DOHH2 (cell line): Measurements from ENCODE around the gene NME7.

ENCODE experiments used
- H3F3A ChIP-seq: fragments of 200-600 bp; sonication (generic), shearing (Covaris generic); 2 replicates; pipeline ENCODE4 v1.6.0; 2016; ENCODE audit warnings: antibody characterized with exemption, mild to moderate bottlenecking; ENCODE audit not compliant: control insufficient read depth, insufficient read depth
- H3K27ac ChIP-seq: fragments of 200-600 bp; sonication (generic); 2 replicates; pipeline ENCODE4 v1.5.1; 2014; ENCODE audit warnings: low read depth, mild to moderate bottlenecking, low read length, moderate library complexity
- H3K27me3 ChIP-seq: fragments of 200-600 bp; sonication (generic); 2 replicates; pipeline ENCODE4 v1.6.1; 2014; ENCODE audit warnings: mild to moderate bottlenecking, low read length, mixed read lengths; ENCODE audit not compliant: control insufficient read depth
- H3K36me3 ChIP-seq: fragments of 200-600 bp; sonication (generic); 2 replicates; pipeline ENCODE4 v1.6.1; 2014; ENCODE audit warnings: mild to moderate bottlenecking, low read length, moderate library complexity, mixed read lengths; ENCODE audit not compliant: control insufficient read depth
- H3K4me1 ChIP-seq: fragments of 200-600 bp; sonication (generic); 2 replicates; pipeline ENCODE4 v1.6.1; 2014; ENCODE audit warnings: mild to moderate bottlenecking, low read length, mixed read lengths; ENCODE audit not compliant: control insufficient read depth
- H3K4me2 ChIP-seq: fragments of 200-600 bp; sonication (generic); 2 replicates; pipeline ENCODE4 v1.6.0; 2014; ENCODE audit warnings: mild to moderate bottlenecking, low read length, moderate library complexity
- H3K4me3 ChIP-seq: fragments of 200-600 bp; sonication (generic); 2 replicates; pipeline ENCODE4 v1.5.1; 2014; ENCODE audit warnings: mild to moderate bottlenecking, low read length, mixed read lengths
- H3K79me2 ChIP-seq: fragments of 200-600 bp; sonication (generic); 2 replicates; pipeline ENCODE4 v1.6.1; 2014; ENCODE audit warnings: mild to moderate bottlenecking, low read length, mixed read lengths; ENCODE audit not compliant: control insufficient read depth
- H3K9me2 ChIP-seq: fragments of 200-600 bp; sonication (generic); replicated peaks from 2 replicates; pipeline ENCODE4 v1.6.1; 2014; ENCODE audit warnings: mild to moderate bottlenecking, low read length, mixed read lengths; ENCODE audit not compliant: control insufficient read depth
- H3K9me3 ChIP-seq: fragments of 200-600 bp; sonication (generic); 2 replicates; pipeline ENCODE4 v1.6.1; 2014; ENCODE audit warnings: antibody characterized with exemption, low read length, mixed read lengths; ENCODE audit not compliant: control insufficient read depth, insufficient read depth
- H4K20me1 ChIP-seq: fragments of 200-600 bp; sonication (generic); 2 replicates; pipeline ENCODE4 v1.6.0; 2014; ENCODE audit warnings: low read depth, mild to moderate bottlenecking, antibody characterized with exemption, low read length, moderate library complexity; ENCODE audit not compliant: control insufficient read depth, insufficient read depth
- EZH2phosphoT487 ChIP-seq: fragments of 200-600 bp; sonication (generic); IDR thresholded peaks from 2 replicates; pipeline ENCODE4 v1.6.1; 2017; ENCODE audit warnings: borderline replicate concordance, mild to moderate bottlenecking, antibody characterized with exemption, low read length, moderate library complexity, mixed read lengths
- TF ChIP-seq, protein P1 (sequence below): fragments of 200-600 bp; sonication (generic); IDR thresholded peaks from one replicate; pipeline ENCODE4 v1.5.1; 2014; ENCODE audit warnings: antibody characterized with exemption, mild to moderate bottlenecking, low read depth, low read length; ENCODE audit not compliant: poor library complexity, severe bottlenecking

The NME7 gene

DNA sequence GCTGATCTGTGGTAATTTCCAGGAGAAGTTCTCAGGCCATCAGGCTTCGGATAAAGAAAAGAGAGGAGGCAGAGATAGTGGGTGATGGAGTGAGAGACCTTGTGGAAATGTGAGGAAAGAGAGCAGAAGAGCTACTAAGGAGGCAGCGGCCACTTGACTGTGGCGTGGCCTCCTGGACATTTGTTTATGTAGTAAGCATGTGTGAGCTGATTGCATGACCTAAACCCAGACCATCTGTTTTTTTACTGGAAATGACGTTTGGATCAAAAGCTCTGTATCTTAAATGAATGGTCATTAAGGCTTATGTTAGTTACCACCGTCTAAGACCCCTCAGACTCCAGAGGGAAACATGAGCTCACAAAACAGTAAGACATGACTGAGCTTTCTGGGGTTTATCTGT, 247.5 kb downstream of the NME7 start:
- H3K9me2 ChIP-seq: no peaks in the 10 kb centered on the region
- H3K4me1 ChIP-seq: no peaks in the 10 kb centered on the region
- peaks cover 2% of the 10 kb centered on the region; the same call in 1 of the 2 replicates for H3K27me3 ChIP-seq
- no peak overlapping the region for H3K27ac ChIP-seq
- no peak for TF ChIP-seq EZH2phosphoT487
- TF ChIP-seq, protein P1, sequence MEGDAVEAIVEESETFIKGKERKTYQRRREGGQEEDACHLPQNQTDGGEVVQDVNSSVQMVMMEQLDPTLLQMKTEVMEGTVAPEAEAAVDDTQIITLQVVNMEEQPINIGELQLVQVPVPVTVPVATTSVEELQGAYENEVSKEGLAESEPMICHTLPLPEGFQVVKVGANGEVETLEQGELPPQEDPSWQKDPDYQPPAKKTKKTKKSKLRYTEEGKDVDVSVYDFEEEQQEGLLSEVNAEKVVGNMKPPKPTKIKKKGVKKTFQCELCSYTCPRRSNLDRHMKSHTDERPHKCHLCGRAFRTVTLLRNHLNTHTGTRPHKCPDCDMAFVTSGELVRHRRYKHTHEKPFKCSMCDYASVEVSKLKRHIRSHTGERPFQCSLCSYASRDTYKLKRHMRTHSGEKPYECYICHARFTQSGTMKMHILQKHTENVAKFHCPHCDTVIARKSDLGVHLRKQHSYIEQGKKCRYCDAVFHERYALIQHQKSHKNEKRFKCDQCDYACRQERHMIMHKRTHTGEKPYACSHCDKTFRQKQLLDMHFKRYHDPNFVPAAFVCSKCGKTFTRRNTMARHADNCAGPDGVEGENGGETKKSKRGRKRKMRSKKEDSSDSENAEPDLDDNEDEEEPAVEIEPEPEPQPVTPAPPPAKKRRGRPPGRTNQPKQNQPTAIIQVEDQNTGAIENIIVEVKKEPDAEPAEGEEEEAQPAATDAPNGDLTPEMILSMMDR: no peak
- H3K9me3 ChIP-seq: no peaks in the 10 kb centered on the region
- no peak overlapping the region for H3K4me2 ChIP-seq
- H3K79me2 ChIP-seq: no peaks in the 10 kb centered on the region
- H3K4me3 ChIP-seq: no peak overlapping the region
- H3K36me3 ChIP-seq: no peaks in the 10 kb centered on the region
- no peaks in the 10 kb centered on the region for H3F3A ChIP-seq
- no peaks in the 10 kb centered on the region for H4K20me1 ChIP-seq

DNA sequence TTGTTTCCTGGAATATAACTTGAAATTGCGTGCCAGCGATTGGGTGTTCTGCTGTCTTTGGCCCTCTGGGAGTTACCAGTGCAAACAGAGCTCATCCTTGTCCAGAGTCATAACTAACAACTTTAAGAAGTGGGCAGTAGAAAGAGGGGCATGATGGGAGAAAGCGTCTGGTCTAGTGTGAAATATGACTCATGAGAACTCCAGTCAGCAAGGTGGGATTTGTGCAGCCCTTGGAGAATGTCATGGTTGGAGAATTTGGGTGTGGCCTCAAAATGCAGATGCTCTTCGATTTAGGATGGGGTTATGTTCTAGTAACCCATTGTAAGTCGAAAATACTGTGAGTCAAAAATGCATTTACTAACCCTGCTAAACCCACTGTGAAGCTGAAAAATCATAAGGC, 248.2 kb downstream of the NME7 start:
- Histone ChIP-seq H3K4me2 (no peak overlapping the region), H3K9me2 (no peaks in the 10 kb centered on the region), H3K79me2 (no peaks in the 10 kb centered on the region), H3K4me1 (no peaks in the 10 kb centered on the region), H3K4me3 (no peak overlapping the region), H3K27me3 (peaks cover 2% of the 10 kb centered on the region; the same call in 1 of the 2 replicates), H4K20me1 (no peaks in the 10 kb centered on the region), H3F3A (no peaks in the 10 kb centered on the region), H3K36me3 (no peaks in the 10 kb centered on the region), H3K9me3 (no peaks in the 10 kb centered on the region), H3K27ac (no peak overlapping the region)
- TF ChIP-seq, protein P1: no peak
- TF ChIP-seq EZH2phosphoT487: no peak

DNA sequence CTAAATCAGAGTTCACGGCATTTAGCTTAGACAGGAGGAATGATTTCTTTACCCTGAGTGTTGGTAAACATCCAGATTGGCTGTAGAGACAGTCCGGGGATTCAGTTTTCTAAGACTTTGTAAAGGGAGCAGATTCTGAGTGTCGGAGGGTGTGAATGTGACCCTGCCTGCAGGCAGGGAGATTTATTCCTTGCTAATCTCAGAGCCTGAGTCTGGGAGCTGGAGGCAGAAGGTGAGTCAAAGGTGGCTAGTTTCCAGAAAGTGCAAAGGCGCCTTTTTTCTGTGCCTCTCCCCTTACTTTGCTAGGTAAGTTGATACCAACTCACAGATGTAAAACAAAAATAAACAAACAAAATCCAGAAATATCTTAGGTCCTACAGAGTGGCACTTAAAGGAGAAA, 249.4 kb downstream of the NME7 start:
- no peak for TF ChIP-seq EZH2phosphoT487
- TF ChIP-seq, protein P1: no peak
- Histone ChIP-seq H3K27ac (no peak overlapping the region), H3K9me2 (no peaks in the 10 kb centered on the region), H3K9me3 (no peaks in the 10 kb centered on the region), H3K36me3 (no peaks in the 10 kb centered on the region), H3K4me3 (no peak overlapping the region), H4K20me1 (no peaks in the 10 kb centered on the region), H3K4me1 (no peaks in the 10 kb centered on the region), H3K79me2 (no peaks in the 10 kb centered on the region), H3K4me2 (no peak overlapping the region), H3F3A (no peaks in the 10 kb centered on the region), H3K27me3 (peaks cover 2% of the 10 kb centered on the region; the same call in 1 of the 2 replicates)

DNA sequence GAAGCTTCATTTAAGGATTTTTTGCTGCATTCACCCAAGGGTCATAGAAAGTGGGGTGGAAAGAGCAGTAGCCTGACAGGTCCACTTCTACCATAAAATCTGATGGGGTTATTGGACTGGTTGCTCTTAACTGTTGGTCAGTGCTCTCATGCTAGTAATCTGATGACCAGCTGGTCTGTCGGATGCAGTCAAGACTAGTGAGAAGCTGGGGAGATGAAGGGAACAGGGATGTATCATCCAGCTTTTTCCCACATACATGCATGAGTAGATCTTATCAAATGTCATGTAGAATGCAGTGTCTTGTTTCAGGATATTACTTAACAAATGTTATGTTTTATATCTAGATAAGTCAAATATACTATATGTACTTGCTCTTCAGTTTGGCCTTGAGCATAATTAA, 250.0 kb downstream of the NME7 start:
- Histone ChIP-seq H4K20me1 (no peaks in the 10 kb centered on the region), H3K36me3 (no peaks in the 10 kb centered on the region), H3K4me2 (no peak overlapping the region), H3K27me3 (peaks cover 2% of the 10 kb centered on the region; the same call in 1 of the 2 replicates), H3K9me3 (no peaks in the 10 kb centered on the region), H3K4me3 (no peak overlapping the region), H3F3A (no peaks in the 10 kb centered on the region), H3K79me2 (no peaks in the 10 kb centered on the region), H3K27ac (no peak overlapping the region), H3K4me1 (no peaks in the 10 kb centered on the region), H3K9me2 (no peaks in the 10 kb centered on the region)
- TF ChIP-seq, protein P1: no peak
- TF ChIP-seq EZH2phosphoT487: no peak
